Brain microvascular endothelial cell (primary cell): ENCODE data around the gene ZNF560.

Experiments
- DNase-seq: peaks from one replicate; pipeline ENCODE4 v3.0.0-alpha.2; 2020
- H3K27ac ChIP-seq: fragments of 250-450 bp; sonication (Bioruptor Pico); 2 replicates; pipeline ENCODE4 v1.5.1; 2020; ENCODE audit warnings: mild to moderate bottlenecking, moderate library complexity
- H3K27me3 ChIP-seq: fragments of 250-450 bp; sonication (Bioruptor Pico); replicated peaks from 2 replicates; pipeline ENCODE4 v1.5.1; 2020; ENCODE audit warnings: mild to moderate bottlenecking
- H3K36me3 ChIP-seq: fragments of 250-450 bp; sonication (Bioruptor Pico); replicated peaks from 2 replicates; pipeline ENCODE4 v1.5.1; 2020; ENCODE audit warnings: mild to moderate bottlenecking
- H3K4me3 ChIP-seq: 2 replicates; pipeline ENCODE4 v1.5.1; 2011; ENCODE audit warnings: low read depth, mild to moderate bottlenecking, control low read depth, low read length, moderate library complexity
- in situ Hi-C: cut with HindIII; loops from 2 replicates; pipeline ENCODE4 v1.10.0; 2017; ENCODE audit warnings: low sequenced_read_pairs, low pct_ligation_motif_present
- TF ChIP-seq, protein P1 (sequence below): IDR thresholded peaks from 2 replicates; pipeline ENCODE4 v1.5.1; 2011; ENCODE audit warnings: low read depth, mild to moderate bottlenecking, moderate library complexity, low read length, control low read depth, inconsistent platforms; ENCODE audit errors: missing control alignments

Gene ZNF560

DNA sequence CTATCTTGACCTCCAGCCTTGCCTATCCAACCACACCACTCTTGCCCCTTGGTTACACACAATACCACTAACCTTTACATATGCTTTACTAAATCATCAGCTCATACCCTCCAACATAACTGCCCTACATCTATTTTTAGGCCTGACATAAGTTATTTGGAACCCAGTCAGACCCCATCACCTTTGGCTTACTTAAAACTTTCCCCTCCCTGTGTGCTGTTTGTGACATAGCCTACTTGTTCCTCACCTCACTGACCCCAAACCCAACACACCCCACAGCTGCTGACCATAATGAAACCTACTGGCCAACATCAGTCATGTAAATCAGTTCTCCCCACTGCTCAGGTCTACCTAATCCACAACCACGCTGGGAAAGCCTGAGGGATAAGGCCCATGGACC is 68.0 kb downstream of the ZNF560 start:
- H3K36me3 ChIP-seq, result peaks cover 18% of the 10 kb centered on the region
- no peak overlapping the region for H3K27ac ChIP-seq
- H3K4me3 ChIP-seq, result no peak overlapping the region
- H3K27me3 ChIP-seq, result no peaks in the 10 kb centered on the region
- TF ChIP-seq, protein P1, sequence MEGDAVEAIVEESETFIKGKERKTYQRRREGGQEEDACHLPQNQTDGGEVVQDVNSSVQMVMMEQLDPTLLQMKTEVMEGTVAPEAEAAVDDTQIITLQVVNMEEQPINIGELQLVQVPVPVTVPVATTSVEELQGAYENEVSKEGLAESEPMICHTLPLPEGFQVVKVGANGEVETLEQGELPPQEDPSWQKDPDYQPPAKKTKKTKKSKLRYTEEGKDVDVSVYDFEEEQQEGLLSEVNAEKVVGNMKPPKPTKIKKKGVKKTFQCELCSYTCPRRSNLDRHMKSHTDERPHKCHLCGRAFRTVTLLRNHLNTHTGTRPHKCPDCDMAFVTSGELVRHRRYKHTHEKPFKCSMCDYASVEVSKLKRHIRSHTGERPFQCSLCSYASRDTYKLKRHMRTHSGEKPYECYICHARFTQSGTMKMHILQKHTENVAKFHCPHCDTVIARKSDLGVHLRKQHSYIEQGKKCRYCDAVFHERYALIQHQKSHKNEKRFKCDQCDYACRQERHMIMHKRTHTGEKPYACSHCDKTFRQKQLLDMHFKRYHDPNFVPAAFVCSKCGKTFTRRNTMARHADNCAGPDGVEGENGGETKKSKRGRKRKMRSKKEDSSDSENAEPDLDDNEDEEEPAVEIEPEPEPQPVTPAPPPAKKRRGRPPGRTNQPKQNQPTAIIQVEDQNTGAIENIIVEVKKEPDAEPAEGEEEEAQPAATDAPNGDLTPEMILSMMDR, result no peak
- DNase-seq, result no peak
- in situ Hi-C loops, result no loop called here

DNA sequence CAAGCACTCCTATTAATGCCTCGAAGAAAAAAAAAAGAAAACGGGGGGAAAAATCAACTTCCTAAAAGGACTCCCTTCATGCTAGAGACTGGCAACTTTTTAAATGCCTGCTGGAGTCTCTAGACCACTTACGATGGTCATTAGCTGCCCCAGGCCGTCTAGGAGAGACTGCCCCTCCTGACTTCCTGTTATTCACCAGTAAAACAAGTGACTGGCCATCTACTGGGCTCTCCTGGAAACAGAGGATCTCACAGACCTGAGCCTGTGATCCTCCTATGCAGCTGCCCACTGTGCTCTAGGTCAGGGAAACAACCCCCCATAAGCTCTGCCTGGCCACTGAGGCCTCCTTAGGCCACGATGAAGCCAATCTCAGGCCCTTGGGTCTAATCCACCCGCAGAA is 70.5 kb downstream of the ZNF560 start:
- in situ Hi-C loops, result no loop called here
- H3K36me3 ChIP-seq, result peaks cover 21% of the 10 kb centered on the region
- no peak for DNase-seq

More for the DNA sequence above, 70.5 kb downstream of the ZNF560 start:
- Histone ChIP-seq H3K27ac (no peak overlapping the region), H3K4me3 (no peak overlapping the region), H3K27me3 (no peaks in the 10 kb centered on the region)
- TF ChIP-seq, protein P1, result no peak
